Parathyroid adenoma (tissue), 2 donors: ENCODE measurements around the gene MGAM2.
A peak's percentile ranks its signal among the peaks of the same experiment; 100 is the strongest.

ENCODE experiments used
- H2AFZ ChIP-seq: fragments of 300-600 bp; sonication (generic); one replicate; pipeline ENCODE4 v1.7.0; 2017; ENCODE audit warnings: antibody characterized with exemption, mild to moderate bottlenecking
- H3K27ac ChIP-seq: fragments of 300-600 bp; sonication (generic); one replicate; pipeline ENCODE4 v1.7.0; 2017
- H3K27me3 ChIP-seq: fragments of 300-600 bp; sonication (generic); one replicate; pipeline ENCODE4 v1.7.0; 2017; ENCODE audit warnings: low read length; ENCODE audit not compliant: control insufficient read depth, insufficient read depth
- H3K36me3 ChIP-seq: fragments of 300-600 bp; sonication (generic); one replicate; pipeline ENCODE4 v1.7.0; 2017; ENCODE audit warnings: low read length; ENCODE audit not compliant: control insufficient read depth, insufficient read depth
- H3K4me1 ChIP-seq: fragments of 300-600 bp; sonication (generic); one replicate; pipeline ENCODE4 v1.7.0; 2017; ENCODE audit warnings: control low read depth
- H3K4me2 ChIP-seq: fragments of 300-600 bp; sonication (generic); one replicate; pipeline ENCODE4 v1.7.0; 2017; ENCODE audit warnings: low read length
- H3K4me3 ChIP-seq: fragments of 300-600 bp; sonication (generic); one replicate; pipeline ENCODE4 v1.7.0; 2017; ENCODE audit warnings: low read depth, low read length
- H3K79me2 ChIP-seq: fragments of 300-600 bp; sonication (generic); one replicate; pipeline ENCODE4 v1.7.0; 2017; ENCODE audit warnings: control low read depth
- H3K9ac ChIP-seq: fragments of 300-600 bp; sonication (generic); one replicate; pipeline ENCODE4 v1.7.0; 2017; ENCODE audit warnings: mild to moderate bottlenecking
- H3K9me3 ChIP-seq: fragments of 300-600 bp; sonication (generic); one replicate; pipeline ENCODE4 v1.7.0; 2017; ENCODE audit warnings: low read length; ENCODE audit not compliant: control insufficient read depth
- CTCF ChIP-seq: fragments of 300-600 bp; sonication (generic); IDR thresholded peaks from one replicate; pipeline ENCODE4 v1.7.0; 2017; ENCODE audit warnings: antibody characterized with exemption, mild to moderate bottlenecking
- donor health status: primary hyperparathyroidism.

Gene MGAM2

GRCh38 chr7:142200206-142200605, 88.7 kb downstream of the MGAM2 start:
- no peak for TF ChIP-seq CTCF
- Histone ChIP-seq H3K36me3 (no peaks in the 10 kb centered on the region), H3K27me3 (no peaks in the 10 kb centered on the region), H3K4me2 (no peak overlapping the region), H3K9ac (no peak overlapping the region), H3K79me2 (no peaks in the 10 kb centered on the region), H3K4me3 (no peak overlapping the region), H2AFZ (no peak overlapping the region), H3K4me1 (no peaks in the 10 kb centered on the region), H3K9me3 (no peaks in the 10 kb centered on the region), H3K27ac (no peak overlapping the region)

- H3K9ac ChIP-seq: no peak overlapping the region
- no peaks in the 10 kb centered on the region for H3K27me3 ChIP-seq
- TF ChIP-seq CTCF: no peak
- H3K4me2 ChIP-seq: no peak overlapping the region
- H3K27ac ChIP-seq: no peak overlapping the region
- no peak overlapping the region for H3K4me3 ChIP-seq
- no peaks in the 10 kb centered on the region for H3K4me1 ChIP-seq
- no peaks in the 10 kb centered on the region for H3K9me3 ChIP-seq
- no peaks in the 10 kb centered on the region for H3K36me3 ChIP-seq
- no peaks in the 10 kb centered on the region for H3K79me2 ChIP-seq
- no peak overlapping the region for H2AFZ ChIP-seq
Measured at GRCh38 chr7:142228537-142229104, 117.1 kb downstream of the MGAM2 start.

- no peaks in the 10 kb centered on the region for H3K9me3 ChIP-seq
- H3K27ac ChIP-seq: no peak overlapping the region
- H2AFZ ChIP-seq: no peak overlapping the region
- H3K4me2 ChIP-seq: no peak overlapping the region
- no peaks in the 10 kb centered on the region for H3K27me3 ChIP-seq
- TF ChIP-seq CTCF: peak; percentile 51
- H3K4me3 ChIP-seq: no peak overlapping the region
- no peaks in the 10 kb centered on the region for H3K79me2 ChIP-seq
- H3K9ac ChIP-seq: no peak overlapping the region
- no peaks in the 10 kb centered on the region for H3K4me1 ChIP-seq
- no peaks in the 10 kb centered on the region for H3K36me3 ChIP-seq
Measured at GRCh38 chr7:142231716-142232115, 120.2 kb downstream of the MGAM2 start.

- H3K4me1 ChIP-seq: no peaks in the 10 kb centered on the region
- no peak overlapping the region for H3K4me3 ChIP-seq
- no peaks in the 10 kb centered on the region for H3K79me2 ChIP-seq
- no peak for TF ChIP-seq CTCF
- no peak overlapping the region for H2AFZ ChIP-seq
- no peaks in the 10 kb centered on the region for H3K27me3 ChIP-seq
- H3K36me3 ChIP-seq: no peaks in the 10 kb centered on the region
- H3K4me2 ChIP-seq: no peak overlapping the region
- no peaks in the 10 kb centered on the region for H3K9me3 ChIP-seq
- H3K27ac ChIP-seq: no peak overlapping the region
- no peak overlapping the region for H3K9ac ChIP-seq
Measured at GRCh38 chr7:142240546-142240945, 129.0 kb downstream of the MGAM2 start.

- Histone ChIP-seq H3K27ac (no peak overlapping the region), H3K4me2 (no peak overlapping the region), H2AFZ (no peak overlapping the region), H3K9ac (no peak overlapping the region), H3K4me1 (peaks cover 18% of the 10 kb centered on the region), H3K36me3 (no peaks in the 10 kb centered on the region), H3K27me3 (no peaks in the 10 kb centered on the region), H3K79me2 (no peaks in the 10 kb centered on the region), H3K9me3 (no peaks in the 10 kb centered on the region), H3K4me3 (no peak overlapping the region)
- no peak for TF ChIP-seq CTCF
Measured at GRCh38 chr7:142243823-142244222, 132.3 kb downstream of the MGAM2 start.
